ENCODE measurements around the gene NPTXR. TPM values are rescaled to one million over a fixed set of nuclear protein-coding genes. Genes with fewer than 3 reads are reported as not detected.

The NPTXR gene
- total and polyA plus RNA-seq, 4 donors = 0.05 to 0.45 (median 0.16) TPM

DNA sequence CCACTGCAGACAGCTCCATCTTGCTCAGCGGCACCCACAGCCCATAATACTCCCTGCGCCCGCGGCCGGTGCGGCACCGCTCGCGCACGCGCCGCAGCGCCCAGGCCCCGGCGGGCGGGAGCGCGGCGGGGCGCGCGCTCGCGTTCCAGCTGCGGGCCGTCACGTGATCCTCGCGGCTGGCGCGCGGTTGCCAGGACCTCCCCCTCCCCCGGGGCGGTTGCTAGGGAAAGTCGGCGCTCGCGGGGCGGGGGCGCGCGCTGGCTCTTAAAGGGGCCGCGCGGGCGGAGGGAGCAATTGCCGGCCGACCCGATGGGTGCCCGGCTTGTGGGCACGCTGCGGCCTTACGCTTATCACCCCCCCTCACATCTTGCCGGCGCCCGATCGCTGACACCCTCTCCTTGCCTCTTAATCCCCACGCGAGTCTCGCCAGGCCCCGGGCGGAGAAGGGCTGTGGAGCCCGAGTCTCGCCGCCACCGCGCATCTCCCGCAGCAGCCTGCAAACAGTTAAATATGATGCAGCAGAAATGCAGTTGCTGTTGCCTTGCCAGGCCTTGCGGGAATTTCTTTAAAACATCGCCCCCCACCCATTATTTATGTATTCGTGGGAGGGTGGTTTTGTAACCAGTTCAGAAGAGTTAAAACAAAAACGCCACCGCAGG lies 28.5 kb upstream of the NPTXR start, which contains the start of gene CBX6:
Gene CBX6, minus strand, starts transcription at position 45 of the 659 bp plus-strand sequence. Its CDS starts 26 bp downstream, at position 19.
- TF ChIP-seq FOXA2 (IDR thresholded peaks at IDR 0.05) (no peak), CTCF (IDR thresholded peaks at IDR 0.05; ENCODE audit: low read depth, low read length, missing input control) (no peak), REST (IDR thresholded peaks at IDR 0.05) (no peak), EGR1 (IDR thresholded peaks at IDR 0.05; ENCODE audit: low read depth in 2 of 2) (peak in 1 of 2 donors; percentile 49)
- WGBS = under 1% methylated on average over 71 of the region's 73 CpGs
- no peaks in the 10 kb centered on the region for H3K27me3 ChIP-seq (ENCODE audit: control insufficient read depth in 4 of 4, insufficient read depth in 4 of 4, low read length in 3 of 4)
- H3K27ac ChIP-seq (ENCODE audit: low read depth in 1 of 2, low read length in 2 of 2) = peak within 1 kb of the TSS; percentile 59 to 81
- peak; percentile 95 for DNase-seq (ENCODE audit: low spot score)
- H3K9ac ChIP-seq (ENCODE audit: low read depth in 1 of 2, low read length in 2 of 2) = peak within 1 kb of the TSS; percentile 69 to 77
- no peaks in the 10 kb centered on the region for H3K9me3 ChIP-seq (ENCODE audit: control insufficient read depth in 4 of 4, low read length in 3 of 4)
- H3K4me3 ChIP-seq (ENCODE audit: low read depth in 1 of 3, low read length in 3 of 3) = peak within 1 kb of the TSS; percentile 63 to 82 (median 80)
- H3K36me3 ChIP-seq (ENCODE audit: control insufficient read depth in 4 of 4, insufficient read depth in 3 of 4, low read depth in 1 of 4, low read length in 3 of 4) = no peaks in the 10 kb centered on the region
- peaks cover 2 to 12% (median 5%) of the 10 kb centered on the region in 4 donors for H3K4me1 ChIP-seq (ENCODE audit: control insufficient read depth in 4 of 4, insufficient read depth in 4 of 4, low read length in 3 of 4)

DNA sequence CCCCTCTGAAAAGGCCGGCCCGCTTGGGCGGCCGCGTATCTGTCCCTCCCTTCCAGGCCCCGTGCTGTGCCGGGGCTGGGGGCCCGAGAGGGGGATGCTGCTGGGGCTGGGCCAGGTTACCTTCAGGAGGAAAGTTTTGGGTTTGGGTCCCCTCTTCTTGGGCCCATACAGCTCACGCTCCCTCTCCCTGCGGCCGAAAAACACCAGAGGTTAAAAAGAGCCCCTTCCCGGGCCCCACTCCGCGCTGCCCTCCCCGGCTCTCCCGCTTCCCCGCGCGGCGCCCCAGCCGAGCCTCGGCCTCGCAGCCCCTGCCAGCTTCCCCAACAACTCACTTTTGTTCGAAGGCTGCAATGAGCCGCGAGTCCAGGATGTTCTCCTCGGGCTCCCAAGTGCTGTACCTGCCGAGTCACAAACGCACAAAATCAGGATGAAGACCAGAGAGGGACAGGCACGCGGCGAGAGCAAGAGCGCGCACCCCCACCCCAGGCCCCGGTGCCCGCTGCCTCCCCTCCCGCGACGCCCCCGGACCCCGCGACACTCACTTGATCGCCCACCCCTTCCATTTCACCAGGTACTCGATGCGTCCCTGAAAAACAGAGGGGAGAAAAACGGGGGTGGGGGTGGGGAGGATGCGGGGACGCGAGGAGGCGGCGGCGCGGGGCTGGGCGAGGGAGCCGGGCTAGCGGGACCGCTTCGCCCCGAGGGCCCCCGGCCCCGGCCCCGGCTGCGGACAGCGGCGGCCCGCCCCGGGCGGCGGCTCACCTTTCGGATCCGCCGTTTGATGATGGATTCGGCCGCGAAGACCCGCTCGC lies 27.7 kb upstream of the NPTXR start:
- Histone ChIP-seq H3K4me3 (ENCODE audit: low read depth in 1 of 3, low read length in 3 of 3) (peak overlapping the region; percentile 45 to 82 (median 63)), H3K9ac (ENCODE audit: low read depth in 1 of 2, low read length in 2 of 2) (no peak overlapping the region), H3K27ac (ENCODE audit: low read depth in 1 of 2, low read length in 2 of 2) (peak overlapping the region; percentile 43 to 59), H3K4me1 (ENCODE audit: control insufficient read depth in 4 of 4, insufficient read depth in 4 of 4, low read length in 3 of 4) (peaks cover 2 to 12% (median 5%) of the 10 kb centered on the region in 4 donors), H3K9me3 (ENCODE audit: control insufficient read depth in 4 of 4, low read length in 3 of 4) (no peaks in the 10 kb centered on the region), H3K27me3 (ENCODE audit: control insufficient read depth in 4 of 4, insufficient read depth in 4 of 4, low read length in 3 of 4) (no peaks in the 10 kb centered on the region), H3K36me3 (ENCODE audit: control insufficient read depth in 4 of 4, insufficient read depth in 3 of 4, low read depth in 1 of 4, low read length in 3 of 4) (peaks cover 0 to 5% (median 0%) of the 10 kb centered on the region in 4 donors)
- 5% methylated on average over 77 of the region's 77 CpGs for WGBS
- DNase-seq (ENCODE audit: low spot score) = peak; percentile 50
- TF ChIP-seq FOXA1 (IDR thresholded peaks at IDR 0.05) (no peak), HNF4A (conservative IDR thresholded peaks at IDR 0.05) (no peak), RAD21 (IDR thresholded peaks at IDR 0.05) (no peak), TAF1 (conservative IDR thresholded peaks at IDR 0.05) (no peak), YY1 (IDR thresholded peaks at IDR 0.05) (no peak), FOXA2 (IDR thresholded peaks at IDR 0.05) (no peak), HNF4G (IDR thresholded peaks at IDR 0.05) (no peak), JUND (IDR thresholded peaks at IDR 0.05) (no peak), ATF3 (IDR thresholded peaks at IDR 0.05) (no peak), NR2F2 (IDR thresholded peaks at IDR 0.05) (no peak), REST (IDR thresholded peaks at IDR 0.05) (no peak), EGR1 (IDR thresholded peaks at IDR 0.05; ENCODE audit: low read depth in 2 of 2) (no peak), CTCF (IDR thresholded peaks at IDR 0.05; ENCODE audit: low read depth, low read length, missing input control) (no peak)
- TF ChIP-seq, protein P1, sequence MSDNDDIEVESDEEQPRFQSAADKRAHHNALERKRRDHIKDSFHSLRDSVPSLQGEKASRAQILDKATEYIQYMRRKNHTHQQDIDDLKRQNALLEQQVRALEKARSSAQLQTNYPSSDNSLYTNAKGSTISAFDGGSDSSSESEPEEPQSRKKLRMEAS (IDR thresholded peaks at IDR 0.05) = no peak
- TF ChIP-seq, protein P2, sequence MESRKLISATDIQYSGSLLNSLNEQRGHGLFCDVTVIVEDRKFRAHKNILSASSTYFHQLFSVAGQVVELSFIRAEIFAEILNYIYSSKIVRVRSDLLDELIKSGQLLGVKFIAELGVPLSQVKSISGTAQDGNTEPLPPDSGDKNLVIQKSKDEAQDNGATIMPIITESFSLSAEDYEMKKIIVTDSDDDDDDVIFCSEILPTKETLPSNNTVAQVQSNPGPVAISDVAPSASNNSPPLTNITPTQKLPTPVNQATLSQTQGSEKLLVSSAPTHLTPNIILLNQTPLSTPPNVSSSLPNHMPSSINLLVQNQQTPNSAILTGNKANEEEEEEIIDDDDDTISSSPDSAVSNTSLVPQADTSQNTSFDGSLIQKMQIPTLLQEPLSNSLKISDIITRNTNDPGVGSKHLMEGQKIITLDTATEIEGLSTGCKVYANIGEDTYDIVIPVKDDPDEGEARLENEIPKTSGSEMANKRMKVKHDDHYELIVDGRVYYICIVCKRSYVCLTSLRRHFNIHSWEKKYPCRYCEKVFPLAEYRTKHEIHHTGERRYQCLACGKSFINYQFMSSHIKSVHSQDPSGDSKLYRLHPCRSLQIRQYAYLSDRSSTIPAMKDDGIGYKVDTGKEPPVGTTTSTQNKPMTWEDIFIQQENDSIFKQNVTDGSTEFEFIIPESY (IDR thresholded peaks at IDR 0.05) = no peak

Measured in liver (tissue), 9 donors.